Measurements from ENCODE around the gene SLC17A8.

Gene SLC17A8

DNA sequence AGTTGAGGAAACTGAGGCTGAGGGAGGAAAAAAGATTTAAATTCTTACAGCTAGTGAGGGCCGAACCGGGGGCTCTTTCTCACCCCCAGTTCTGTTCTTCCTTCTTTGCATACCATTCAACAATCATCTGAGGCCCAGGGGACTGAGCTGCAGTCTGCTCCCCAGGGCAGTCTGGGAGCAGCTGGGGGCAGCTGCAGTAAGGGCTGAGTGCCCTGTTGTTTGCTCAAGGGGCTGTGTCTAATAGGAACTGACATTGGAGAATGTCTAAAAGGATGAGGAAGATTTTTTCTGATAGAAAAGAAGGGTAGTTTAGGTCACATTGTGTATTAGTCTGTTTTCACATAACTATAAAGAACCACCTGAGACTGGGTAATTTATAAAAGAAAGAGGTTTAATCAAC is 42.2 kb downstream of the SLC17A8 start:
- TF ChIP-seq, protein P1, sequence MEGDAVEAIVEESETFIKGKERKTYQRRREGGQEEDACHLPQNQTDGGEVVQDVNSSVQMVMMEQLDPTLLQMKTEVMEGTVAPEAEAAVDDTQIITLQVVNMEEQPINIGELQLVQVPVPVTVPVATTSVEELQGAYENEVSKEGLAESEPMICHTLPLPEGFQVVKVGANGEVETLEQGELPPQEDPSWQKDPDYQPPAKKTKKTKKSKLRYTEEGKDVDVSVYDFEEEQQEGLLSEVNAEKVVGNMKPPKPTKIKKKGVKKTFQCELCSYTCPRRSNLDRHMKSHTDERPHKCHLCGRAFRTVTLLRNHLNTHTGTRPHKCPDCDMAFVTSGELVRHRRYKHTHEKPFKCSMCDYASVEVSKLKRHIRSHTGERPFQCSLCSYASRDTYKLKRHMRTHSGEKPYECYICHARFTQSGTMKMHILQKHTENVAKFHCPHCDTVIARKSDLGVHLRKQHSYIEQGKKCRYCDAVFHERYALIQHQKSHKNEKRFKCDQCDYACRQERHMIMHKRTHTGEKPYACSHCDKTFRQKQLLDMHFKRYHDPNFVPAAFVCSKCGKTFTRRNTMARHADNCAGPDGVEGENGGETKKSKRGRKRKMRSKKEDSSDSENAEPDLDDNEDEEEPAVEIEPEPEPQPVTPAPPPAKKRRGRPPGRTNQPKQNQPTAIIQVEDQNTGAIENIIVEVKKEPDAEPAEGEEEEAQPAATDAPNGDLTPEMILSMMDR (conservative IDR thresholded peaks at IDR 0.05; ENCODE audit: low read depth, low read length): no peak

DNA sequence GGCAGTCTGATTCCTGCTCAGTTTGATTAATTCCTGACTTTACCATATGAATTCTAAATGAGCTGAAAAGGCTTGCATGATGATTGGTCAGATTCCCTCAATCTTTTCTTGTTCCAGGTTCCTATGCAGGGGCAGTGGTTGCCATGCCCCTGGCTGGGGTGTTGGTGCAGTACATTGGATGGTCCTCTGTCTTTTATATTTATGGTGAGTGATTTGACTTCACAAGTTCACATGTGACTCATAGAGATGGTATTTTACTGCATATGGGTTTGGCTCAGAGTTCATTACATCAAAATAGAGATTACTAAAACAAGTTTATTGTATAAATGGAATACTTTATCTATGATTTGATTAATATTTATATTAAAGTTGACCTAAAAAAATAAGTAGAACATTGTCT is 44.8 kb downstream of the SLC17A8 start:
- no peak overlapping the region for H3K4me3 ChIP-seq (ENCODE audit: low read length)
- TF ChIP-seq, protein P1 (conservative IDR thresholded peaks at IDR 0.05; ENCODE audit: low read depth, low read length): no peak
- DNase-seq (ENCODE audit: low read depth): peak; percentile 82

More for the DNA sequence above, 42.2 kb downstream of the SLC17A8 start:
- no peak overlapping the region for H3K4me3 ChIP-seq (ENCODE audit: low read length)
- DNase-seq (ENCODE audit: low read depth): no peak

DNA sequence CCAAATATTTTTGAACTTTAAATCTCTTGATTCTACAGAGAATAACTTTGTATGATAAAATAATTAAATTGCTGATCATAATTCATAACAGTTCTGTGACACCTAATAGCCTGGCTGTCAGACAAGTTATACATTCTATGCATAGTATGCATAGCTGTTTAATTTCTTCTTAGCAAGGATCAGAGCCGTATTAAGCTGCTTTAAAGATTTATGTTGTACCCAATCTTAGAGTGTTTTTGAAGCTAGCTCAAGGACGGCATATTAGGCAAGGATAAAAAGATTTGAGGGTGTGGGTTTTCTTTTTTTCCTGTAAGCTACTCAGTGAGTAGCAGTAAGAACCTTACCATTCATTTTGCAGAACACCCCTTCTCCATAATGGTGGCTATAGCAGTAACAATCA is 45.9 kb downstream of the SLC17A8 start:
- TF ChIP-seq, protein P1 (conservative IDR thresholded peaks at IDR 0.05; ENCODE audit: low read depth, low read length): no peak
- no peak overlapping the region for H3K4me3 ChIP-seq (ENCODE audit: low read length)
- peak; percentile 68 for DNase-seq (ENCODE audit: low read depth)

DNA sequence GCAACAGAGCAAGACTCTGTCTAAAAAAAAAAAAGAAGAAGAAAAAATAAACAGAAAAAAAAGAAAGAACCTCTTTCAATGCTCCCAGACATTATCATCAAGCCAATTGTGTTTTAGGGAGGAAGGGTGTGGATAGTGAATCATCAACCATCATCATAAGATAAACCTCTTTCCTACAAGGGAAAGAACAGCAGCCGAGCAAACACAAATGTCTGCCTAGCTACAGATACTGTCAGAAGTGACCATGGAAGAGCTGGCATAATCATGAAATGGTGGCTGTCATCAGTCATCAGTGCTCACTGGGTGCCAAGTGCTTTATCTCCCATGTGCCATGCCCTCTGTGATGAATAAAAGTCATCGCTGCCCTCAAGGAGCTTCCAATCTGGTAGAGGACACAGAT is 46.6 kb downstream of the SLC17A8 start:
- H3K4me3 ChIP-seq (ENCODE audit: low read length): no peak overlapping the region
- TF ChIP-seq, protein P1 (conservative IDR thresholded peaks at IDR 0.05; ENCODE audit: low read depth, low read length): no peak
- DNase-seq (ENCODE audit: low read depth): no peak

DNA sequence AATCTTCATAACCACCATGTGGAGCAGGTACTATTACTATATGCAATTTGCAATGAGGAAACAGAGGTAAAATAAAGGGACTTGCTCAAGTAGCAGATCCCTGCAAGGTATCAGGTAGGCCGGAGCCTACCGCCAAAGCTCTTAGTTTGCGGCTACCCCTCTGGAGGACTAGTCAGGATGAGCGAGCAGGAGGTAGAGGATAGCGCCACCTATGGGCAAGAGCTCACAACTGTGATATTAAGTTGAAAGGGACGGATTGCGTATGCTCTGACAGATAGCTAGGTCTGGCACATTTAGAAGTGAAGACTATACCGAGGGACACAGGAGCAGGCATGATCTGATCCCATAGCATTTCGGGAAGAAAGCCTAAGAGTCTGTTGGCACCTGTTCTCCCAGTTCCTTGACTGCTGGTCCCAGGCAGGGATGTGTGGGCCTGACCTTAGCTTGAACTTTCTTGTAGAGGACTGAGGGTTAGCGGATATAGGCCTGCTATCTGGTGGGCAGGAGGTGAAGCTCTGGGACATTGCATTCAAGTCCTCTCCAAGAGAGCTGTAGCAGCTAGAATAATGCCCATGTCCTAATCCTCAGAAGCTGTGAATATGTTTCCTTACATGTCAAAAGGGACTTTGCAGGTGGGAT is 48.0 kb downstream of the SLC17A8 start:
- H3K4me3 ChIP-seq (ENCODE audit: low read length): no peak overlapping the region
- TF ChIP-seq, protein P1 (conservative IDR thresholded peaks at IDR 0.05; ENCODE audit: low read depth, low read length): peak; percentile 56
- DNase-seq (ENCODE audit: low read depth): no peak

DNA sequence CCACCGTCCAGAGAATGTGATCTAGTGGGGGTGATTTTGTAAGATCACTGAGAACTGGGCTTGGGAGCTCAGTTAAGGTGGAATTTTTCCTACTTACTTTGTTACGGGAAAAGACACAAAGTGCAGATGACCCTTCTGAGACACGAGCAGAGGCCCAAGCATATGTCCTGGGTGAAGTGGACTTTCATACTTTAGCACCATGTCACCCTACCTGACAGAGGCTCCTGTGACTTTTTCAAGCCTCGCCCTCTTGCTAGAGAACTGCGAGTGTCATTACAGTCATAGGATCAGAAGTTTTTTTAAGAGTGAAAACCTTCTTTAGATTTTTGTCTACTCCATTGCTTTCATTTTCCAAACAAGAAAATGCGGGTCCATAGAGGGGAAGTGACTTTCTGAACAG is 56.1 kb downstream of the SLC17A8 start:
- DNase-seq (ENCODE audit: low read depth): no peak

DNA sequence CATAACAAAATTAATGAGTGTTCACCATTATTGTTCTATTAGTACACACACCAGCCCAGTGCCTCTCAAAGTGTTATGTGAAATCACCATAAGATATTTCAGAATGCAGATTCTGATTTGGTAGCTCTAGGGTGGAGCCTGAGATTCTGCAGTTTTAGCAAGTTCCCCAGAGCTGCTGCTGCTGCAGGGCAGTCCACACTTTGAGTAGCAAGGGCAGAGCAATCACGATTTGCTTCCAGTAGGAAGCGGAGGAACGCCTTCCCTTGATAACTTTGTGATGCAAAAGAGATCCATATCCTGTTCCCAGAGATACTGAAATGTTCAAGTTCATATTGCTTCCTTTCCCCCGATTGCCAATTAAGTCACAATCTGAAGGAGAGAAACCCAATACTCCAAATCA is 57.9 kb downstream of the SLC17A8 start:
- H3K4me3 ChIP-seq (ENCODE audit: low read length): no peak overlapping the region
- no peak for DNase-seq (ENCODE audit: low read depth)
- TF ChIP-seq, protein P1 (conservative IDR thresholded peaks at IDR 0.05; ENCODE audit: low read depth, low read length): no peak

More for the DNA sequence above, 56.1 kb downstream of the SLC17A8 start:
- TF ChIP-seq, protein P1 (conservative IDR thresholded peaks at IDR 0.05; ENCODE audit: low read depth, low read length): no peak
- no peak overlapping the region for H3K4me3 ChIP-seq (ENCODE audit: low read length)
